Fibroblast of skin of right quadriceps (primary cell): Measurements from ENCODE around the gene POPDC2.
A peak's percentile ranks its signal among the peaks of the same experiment; 100 is the strongest.
"Not testable (repeated sequence)": the region's sequence is repeated elsewhere in the genome, so short reads cannot be mapped to it uniquely, and the experiment has no call there.

Experiments used
- DNase-seq: peaks from one replicate; pipeline ENCODE4 v3.0.0-alpha.2; 2013

The POPDC2 gene

GRCh38 chr3:119660474-119661440 lies at the start of gene POPDC2:
Gene POPDC2, minus strand, starts transcription at chr3:119660589. Its CDS starts 166 bp downstream, at chr3:119660423.
- DNase-seq = peak; percentile 29

- no peak for DNase-seq
Observed at GRCh38 chr3:119703820-119704531, 43.6 kb upstream of the POPDC2 start.

- peak; percentile 85 for DNase-seq
Observed at GRCh38 chr3:119702530-119703527, 42.4 kb upstream of the POPDC2 start, which contains the start of gene CFAP91. Gene CFAP91, plus strand, starts transcription at chr3:119703022. Its CDS starts 77 bp downstream, at chr3:119703099.

GRCh38 chr3:119700920-119701734 lies 40.7 kb upstream of the POPDC2 start:
- DNase-seq = no peak

- peak; percentile 6 for DNase-seq
Observed at GRCh38 chr3:119700269-119700919, 40.0 kb upstream of the POPDC2 start.

GRCh38 chr3:119697394-119697793 lies 37.0 kb upstream of the POPDC2 start:
- DNase-seq = no peak

- DNase-seq = peak; percentile 14
Observed at GRCh38 chr3:119695480-119695879, 35.1 kb upstream of the POPDC2 start.

- peak; percentile 28 for DNase-seq
Observed at GRCh38 chr3:119690043-119690656, 29.8 kb upstream of the POPDC2 start.

- DNase-seq = no peak
Observed at GRCh38 chr3:119683421-119683820, 23.0 kb upstream of the POPDC2 start.

- peak; percentile 61 for DNase-seq
Observed at GRCh38 chr3:119681279-119681678, 20.9 kb upstream of the POPDC2 start.

- DNase-seq = no peak
Observed at GRCh38 chr3:119679874-119680273, 19.5 kb upstream of the POPDC2 start.

- not testable (repeated sequence) for DNase-seq
Observed at GRCh38 chr3:119678209-119678608, 17.8 kb upstream of the POPDC2 start.

- DNase-seq = no peak
Observed at GRCh38 chr3:119677641-119677934, 17.2 kb upstream of the POPDC2 start.

GRCh38 chr3:119676771-119677640 lies 16.6 kb upstream of the POPDC2 start, which contains the start of gene COX17:
Gene COX17, minus strand, starts transcription at chr3:119677406. Its CDS starts 96 bp downstream, at chr3:119677310.
- DNase-seq = peak; percentile 96

- no peak for DNase-seq
Observed at GRCh38 chr3:119676020-119676419, 15.6 kb upstream of the POPDC2 start.

- no peak for DNase-seq
Observed at GRCh38 chr3:119675188-119675874, 14.9 kb upstream of the POPDC2 start.

GRCh38 chr3:119673875-119674274 lies 13.5 kb upstream of the POPDC2 start:
- no peak for DNase-seq

- DNase-seq = no peak
Observed at GRCh38 chr3:119672776-119673175, 12.4 kb upstream of the POPDC2 start.
